ENCODE data around the gene BLM. TPM values are rescaled to one million over a fixed set of nuclear protein-coding genes. Genes with fewer than 3 reads are reported as not detected.

The BLM gene
- total RNA-seq, 1 experiment from 2014 or later = 41.3 TPM

- H3K4ac ChIP-seq (ENCODE audit: low read depth, low read length) = no peak overlapping the region
- no peak overlapping the region for H3K27ac ChIP-seq (ENCODE audit: insufficient read length, low read depth, low read length)
- H3K4me2 ChIP-seq (ENCODE audit: insufficient read depth, insufficient read length, low read length) = no peak overlapping the region
- no peak overlapping the region for H4K5ac ChIP-seq (ENCODE audit: insufficient read length, low read depth, low read length)
- H3K79me1 ChIP-seq (ENCODE audit: insufficient read depth, low read depth, low read length, poor library complexity, severe bottlenecking) = no peaks in the 10 kb centered on the region
- H3K23me2 ChIP-seq (ENCODE audit: insufficient read length, low read depth, low read length, poor library complexity, severe bottlenecking) = peaks cover 8% of the 10 kb centered on the region
- Mint-ChIP-seq H3K4me1 (peaks cover 11 to 14% of the 10 kb centered on the region in 2 experiments), H3K27me3 (ENCODE audit: low read depth) (no peaks in the 10 kb centered on the region), H3K9me3 (no peaks in the 10 kb centered on the region), H3K36me3 (ENCODE audit: insufficient read depth in 1 of 3, low read depth in 3 of 3) (peaks cover 0 to 14% (median 5%) of the 10 kb centered on the region in 3 experiments; a peak in 6 of 7 replicates), H3K27ac (0 out of 7 replicates have a peak overlapping the region, but pooled peaks of 1 of the 3 experiments have one; percentile 50), H3K4me3 (no peak overlapping the region)
- TF ChIP-seq CTCF (conservative IDR thresholded peaks at IDR 0.05) = no peak
- H2BK5ac ChIP-seq (ENCODE audit: insufficient read length, low read length) = no peak overlapping the region
- H3K4me1 ChIP-seq (ENCODE audit: insufficient read depth, low read length) = no peaks in the 10 kb centered on the region; the same call in 1 of the 2 replicates
- no peak overlapping the region for H3T11ph ChIP-seq (ENCODE audit: low read length)
- H3K27me3 ChIP-seq (ENCODE audit: insufficient read depth, low read length) = no peaks in the 10 kb centered on the region
- H2AFZ ChIP-seq (ENCODE audit: low read length) = no peak overlapping the region
- no peak overlapping the region for H2AK5ac ChIP-seq (ENCODE audit: insufficient read length, low read length)
- no peak overlapping the region for H3K56ac ChIP-seq (ENCODE audit: insufficient read length, low read depth, low read length)
- no peak overlapping the region for H2BK12ac ChIP-seq (ENCODE audit: insufficient read length, low read depth, low read length)
- no CpG with 5 or more reads among the region's 1 CpG for WGBS (ENCODE audit: extremely low coverage, insufficient read length, low lambda C conversion rate)
- no peak overlapping the region for H3K18ac ChIP-seq (ENCODE audit: insufficient read length, low read depth, low read length)
- no peak overlapping the region for H2BK120ac ChIP-seq (ENCODE audit: low read depth, low read length, poor library complexity, severe bottlenecking)
- peaks cover 5% of the 10 kb centered on the region; the same call in 1 of the 2 replicates for H3K79me2 ChIP-seq (ENCODE audit: insufficient read depth, low read length)
- no peaks in the 10 kb centered on the region for H3K9me3 ChIP-seq (ENCODE audit: control insufficient read depth, low read depth, low read length)
- no peak overlapping the region for H4K91ac ChIP-seq (ENCODE audit: insufficient read length, low read depth, low read length)
- no peak for DNase-seq
- H4K8ac ChIP-seq (replicated peaks; ENCODE audit: insufficient read length, low read depth, low read length) = no peak overlapping the region
- H3K14ac ChIP-seq (ENCODE audit: insufficient read depth, low read length) = no peak overlapping the region
- H2BK20ac ChIP-seq (ENCODE audit: low read depth, low read length, poor library complexity, severe bottlenecking) = no peak overlapping the region
- H4K20me1 ChIP-seq (ENCODE audit: control insufficient read depth, insufficient read depth, insufficient read length) = peaks cover 3% of the 10 kb centered on the region
- H2BK15ac ChIP-seq (ENCODE audit: low read depth, low read length) = no peak overlapping the region
- no peak overlapping the region for H3K23ac ChIP-seq (ENCODE audit: insufficient read length, low read depth, low read length)
- no peak overlapping the region for H3K9ac ChIP-seq (ENCODE audit: extremely low read depth, insufficient read length, low read length)
Measured at GRCh38 chr15:90713081-90713480, 4.1 kb upstream of the BLM start.

Data from H9 (cell line).